GM21825 (cell line): ENCODE results near the gene WDR82.

ENCODE experiments used
- ATAC-seq: cut with Tn5 transposase; IDR thresholded peaks from one replicate; pipeline ENCODE4 v1.9.1; 2021; ENCODE audit warnings: mild to moderate bottlenecking, moderate library complexity; ENCODE audit not compliant: unreplicated experiment

WDR82 gene

GRCh38 chr3:52240059-52240885 is 38.2 kb downstream of the WDR82 start:
- no peak for ATAC-seq

- peak; percentile 69 for ATAC-seq
These were observed 39.4 kb downstream of the WDR82 start, which contains the start of gene TWF2 for GRCh38 chr3:52238761-52239701. Gene TWF2, minus strand, starts transcription at chr3:52239158. Its CDS starts 142 bp downstream, at chr3:52239016.

- ATAC-seq: peak; percentile 7
These were observed 40.2 kb downstream of the WDR82 start for GRCh38 chr3:52238193-52238760.

- ATAC-seq: no peak
These were observed 40.7 kb downstream of the WDR82 start for GRCh38 chr3:52237657-52238172.

GRCh38 chr3:52237006-52237656 is 41.3 kb downstream of the WDR82 start:
- no peak for ATAC-seq

GRCh38 chr3:52236424-52236886 is 42.0 kb downstream of the WDR82 start:
- ATAC-seq: no peak

- no peak for ATAC-seq
These were observed 43.7 kb downstream of the WDR82 start for GRCh38 chr3:52234516-52235447.

GRCh38 chr3:52233968-52234367 is 44.5 kb downstream of the WDR82 start:
- no peak for ATAC-seq

GRCh38 chr3:52233108-52233591 is 45.3 kb downstream of the WDR82 start:
- no peak for ATAC-seq

- no peak for ATAC-seq
These were observed 46.0 kb downstream of the WDR82 start for GRCh38 chr3:52232279-52233107.

- no peak for ATAC-seq
These were observed 46.8 kb downstream of the WDR82 start for GRCh38 chr3:52231502-52232278.

- no peak for ATAC-seq
These were observed 47.5 kb downstream of the WDR82 start for GRCh38 chr3:52230889-52231499.

GRCh38 chr3:52230461-52230860 is 48.0 kb downstream of the WDR82 start:
- no peak for ATAC-seq

GRCh38 chr3:52229656-52230055 is 48.8 kb downstream of the WDR82 start:
- no peak for ATAC-seq

GRCh38 chr3:52228751-52229291 is 49.6 kb downstream of the WDR82 start:
- ATAC-seq: no peak

GRCh38 chr3:52228266-52228665 is 50.2 kb downstream of the WDR82 start:
- no peak for ATAC-seq

- no peak for ATAC-seq
These were observed 50.7 kb downstream of the WDR82 start for GRCh38 chr3:52227766-52228165.
